Gastrocnemius medialis (tissue), 4 donors: ENCODE measurements around the gene LIN28B.

ENCODE experiments used
- CTCF ChIP-seq, 5 experiments: fragments of 450-650 bp in 3 of 5; fragments of 200-600 bp in 2 of 5; sonication (generic) in 2 of 5; IDR thresholded peaks in 4 of 5; conservative IDR thresholded peaks in 1 of 5; 1 replicate in 4 of 5; 2 replicates in 1 of 5; pipeline ENCODE4 v1.5.1; 2016 to 2019; ENCODE audit warnings: antibody characterized with exemption in 5 of 5, mild to moderate bottlenecking in 3 of 5, moderate library complexity in 3 of 5
- POLR2A ChIP-seq, 2 donors: fragments of 450-650 bp; IDR thresholded peaks; one replicate each; pipeline ENCODE4 v1.6.1; 2017; ENCODE audit warnings: antibody characterized with exemption in 2 of 2, mild to moderate bottlenecking in 2 of 2, moderate library complexity in 2 of 2

- TF ChIP-seq CTCF (IDR thresholded peaks at IDR 0.05 in 4 of 5, conservative IDR thresholded peaks at IDR 0.05 in 1 of 5) (no peak), POLR2A (IDR thresholded peaks at IDR 0.05) (no peak)
Observed at GRCh38 chr6:104987218-104987617, 30.3 kb downstream of the LIN28B start.
